Fibroblast of peridontal ligament (primary cell): ENCODE results near the gene SECISBP2.

Source experiments
- DNase-seq: peaks from one replicate; pipeline ENCODE4 v3.0.0-alpha.2; 2010; ENCODE audit errors: extremely low read depth

SECISBP2 gene

DNA sequence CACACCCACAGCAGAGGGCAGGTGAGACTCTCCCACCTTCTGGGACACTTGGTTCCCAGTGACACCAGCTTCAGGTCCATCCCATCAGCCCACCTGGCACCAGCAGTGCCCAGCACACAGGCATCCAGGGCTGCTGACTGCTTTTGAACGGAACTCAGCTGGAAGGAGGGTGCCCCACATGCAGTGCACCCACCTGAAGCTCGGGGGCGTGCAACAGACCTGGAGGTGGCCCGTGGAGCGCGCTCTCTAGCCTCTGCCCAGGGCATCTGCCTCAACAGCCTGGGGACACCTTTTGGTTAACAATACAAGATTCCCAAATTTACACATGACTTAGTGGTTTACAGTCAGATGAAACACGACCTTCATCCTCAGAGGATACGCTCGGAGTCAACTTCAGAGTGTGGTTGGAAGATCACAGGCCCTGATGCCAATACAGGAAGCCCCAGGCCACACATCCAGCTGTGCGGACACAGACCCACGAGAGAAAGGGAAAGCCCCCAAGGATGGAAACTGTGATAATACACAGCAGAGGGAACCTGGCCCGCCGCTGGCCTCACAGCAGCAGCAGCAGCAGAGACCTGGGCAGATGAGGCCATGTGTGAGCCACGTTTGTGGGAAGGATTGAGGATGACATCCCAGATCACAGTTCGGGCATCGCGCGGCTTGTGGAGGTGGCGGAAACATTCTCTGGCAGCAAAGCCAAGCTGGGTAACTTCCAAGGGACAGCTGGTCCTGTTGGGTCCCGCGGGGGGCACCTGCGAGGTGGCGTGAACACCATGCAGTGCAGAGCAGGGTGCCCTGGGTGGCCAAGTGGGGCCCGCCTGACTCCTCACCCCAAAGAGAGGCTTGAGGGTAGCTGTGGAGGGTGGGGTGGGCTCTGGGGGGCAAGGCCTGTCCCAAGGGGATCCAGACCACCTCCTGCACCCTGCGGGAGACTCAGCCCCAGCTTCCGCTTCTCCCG is 64.0 kb downstream of the SECISBP2 start:
- DNase-seq, result no peak

DNA sequence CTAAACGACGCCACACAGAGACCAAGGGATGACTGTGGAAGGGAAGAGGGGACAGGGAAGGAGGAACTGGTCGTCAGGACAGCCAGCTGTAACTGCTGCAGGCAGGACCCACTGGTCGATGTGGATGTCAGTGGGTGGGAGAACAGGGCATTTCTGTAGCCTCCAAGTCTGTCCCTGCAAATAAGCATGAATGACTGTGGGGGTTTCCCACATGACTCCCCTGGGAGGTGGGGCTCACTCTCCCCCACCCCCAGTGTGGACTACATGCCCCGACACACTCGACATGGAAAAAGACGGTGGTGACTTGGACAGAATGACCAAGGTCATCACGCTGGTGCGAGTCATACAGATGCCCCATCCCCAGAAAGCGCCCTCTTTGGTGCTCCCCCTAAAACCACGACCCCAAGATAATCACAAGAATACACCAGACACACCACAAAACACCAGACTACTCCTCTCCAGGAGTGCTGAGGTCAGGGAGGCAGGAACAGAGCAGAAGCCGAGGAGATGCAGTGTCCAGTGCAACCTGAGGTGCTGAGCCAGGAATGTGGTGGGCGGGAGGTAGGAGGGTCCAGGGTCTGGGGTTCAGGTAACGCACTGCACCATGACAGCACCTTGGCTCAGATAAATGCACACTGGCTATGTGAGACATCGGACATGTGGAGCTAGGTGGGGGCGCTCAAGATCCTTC is 64.9 kb downstream of the SECISBP2 start:
- no peak for DNase-seq

DNA sequence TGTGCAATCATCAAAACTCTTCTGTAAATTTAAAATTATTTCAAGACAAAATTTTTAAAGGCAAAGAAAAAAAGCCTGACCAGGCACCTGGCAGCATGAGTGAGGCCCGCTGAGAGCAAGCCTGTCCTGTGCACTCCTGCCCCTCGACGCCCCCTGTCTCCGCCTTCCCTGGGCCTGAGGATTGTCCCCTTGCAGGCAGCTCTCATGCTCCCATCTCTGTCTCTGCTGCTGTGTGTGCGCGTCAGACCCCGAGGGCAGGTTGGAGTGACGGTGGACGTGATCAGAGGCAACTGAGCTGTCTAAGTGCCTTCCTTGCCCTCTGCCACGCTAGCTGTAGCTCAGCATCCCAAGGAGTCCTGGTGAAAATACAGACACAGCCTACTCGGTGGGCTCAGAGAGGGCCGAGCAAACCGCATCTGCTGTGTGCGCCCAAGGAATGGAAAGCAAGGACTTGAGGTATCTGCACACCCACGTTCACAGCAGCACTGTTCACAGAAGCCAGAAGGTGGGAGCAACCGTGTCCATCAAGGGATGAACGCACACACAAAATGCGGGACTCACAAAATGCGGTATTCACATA is 65.5 kb downstream of the SECISBP2 start:
- DNase-seq, result no peak

DNA sequence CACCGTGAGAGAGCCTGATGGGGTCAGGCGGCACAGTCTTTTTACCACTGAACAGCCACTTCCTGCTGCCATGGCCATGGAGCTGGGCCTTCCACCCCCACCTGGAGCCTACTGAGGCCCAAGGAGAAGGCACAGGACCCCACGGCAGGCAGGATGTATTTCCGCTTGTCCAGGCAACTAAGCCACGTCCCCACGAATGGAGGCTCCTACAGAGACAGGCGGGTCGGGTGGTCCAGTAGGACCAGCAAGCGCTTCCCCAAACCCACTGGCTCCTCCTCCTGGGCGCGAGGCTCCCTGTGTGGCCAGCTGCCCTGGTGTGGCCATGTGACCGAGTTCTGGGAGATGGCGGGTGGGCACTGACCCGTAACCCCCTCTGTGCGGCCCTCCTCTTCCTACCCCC is 66.5 kb downstream of the SECISBP2 start:
- no peak for DNase-seq

DNA sequence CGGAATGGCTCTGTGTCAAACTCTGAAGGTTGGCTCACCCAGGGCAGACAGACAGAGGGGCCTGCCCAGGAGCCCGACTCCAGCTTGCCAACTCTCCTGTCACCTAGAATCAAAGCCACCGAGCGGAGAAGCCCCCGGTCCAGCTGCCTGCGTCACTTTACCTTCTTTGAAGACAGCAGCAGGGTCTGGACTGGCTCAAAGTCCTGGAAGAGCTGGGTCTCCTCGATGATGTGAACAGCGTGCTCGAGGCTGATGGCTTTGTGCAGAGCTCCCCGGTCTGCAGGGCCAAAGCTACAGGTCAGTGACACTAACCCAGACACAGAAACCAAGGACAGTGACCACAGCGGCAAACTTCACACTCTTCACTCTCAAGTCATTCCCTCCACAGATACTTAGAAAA is 67.9 kb downstream of the SECISBP2 start:
- DNase-seq, result no peak

DNA sequence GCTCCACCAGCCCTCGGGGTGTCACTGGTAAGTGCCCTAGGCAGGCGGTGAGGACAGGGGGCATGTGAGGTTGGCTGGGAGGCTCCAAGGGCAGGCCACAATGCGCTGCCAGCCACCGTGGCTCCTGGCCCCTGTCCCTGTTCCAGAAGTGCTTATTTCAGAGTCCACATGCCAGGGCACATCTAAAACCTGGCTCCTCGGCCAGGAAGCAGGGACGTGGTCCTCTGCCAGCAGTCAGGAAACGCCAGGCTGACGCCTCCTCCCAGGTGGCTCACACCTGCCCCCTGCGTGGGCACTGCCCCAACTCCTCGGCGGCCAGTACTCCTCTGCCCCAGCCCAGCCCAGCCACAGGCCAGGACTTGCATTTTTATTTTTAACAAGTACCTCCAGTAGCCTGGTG is 68.5 kb downstream of the SECISBP2 start:
- no peak for DNase-seq

DNA sequence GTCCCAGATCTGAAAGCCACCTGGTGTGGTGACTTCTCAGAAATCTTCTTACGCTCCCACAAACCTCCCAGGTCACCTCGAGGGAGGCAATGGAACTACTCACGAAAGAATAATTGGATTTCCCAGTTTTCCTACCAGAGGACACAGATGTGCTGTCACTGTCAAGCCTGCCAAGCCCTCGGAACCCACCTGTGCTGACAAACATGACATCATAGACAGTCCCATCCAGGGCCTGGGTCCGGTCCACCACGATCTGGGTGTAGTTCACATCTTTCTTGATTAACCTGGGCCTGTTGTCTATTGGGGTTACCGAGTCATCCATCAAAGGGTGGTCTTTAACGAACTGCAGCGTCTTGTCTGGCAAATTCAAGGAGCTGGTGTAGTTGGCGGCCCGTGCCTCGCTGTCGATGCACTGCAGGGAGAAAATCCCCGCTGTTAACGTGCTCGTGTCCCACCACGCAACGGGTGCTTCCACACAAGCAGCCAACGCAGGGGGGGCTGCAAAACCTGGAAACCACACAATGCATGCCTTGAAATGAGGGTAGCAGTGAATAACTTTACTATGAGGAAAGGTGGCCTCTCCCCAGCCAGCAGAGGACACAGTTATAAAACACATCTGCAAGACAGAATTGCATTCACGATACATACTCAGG is 69.0 kb downstream of the SECISBP2 start:
- no peak for DNase-seq

DNA sequence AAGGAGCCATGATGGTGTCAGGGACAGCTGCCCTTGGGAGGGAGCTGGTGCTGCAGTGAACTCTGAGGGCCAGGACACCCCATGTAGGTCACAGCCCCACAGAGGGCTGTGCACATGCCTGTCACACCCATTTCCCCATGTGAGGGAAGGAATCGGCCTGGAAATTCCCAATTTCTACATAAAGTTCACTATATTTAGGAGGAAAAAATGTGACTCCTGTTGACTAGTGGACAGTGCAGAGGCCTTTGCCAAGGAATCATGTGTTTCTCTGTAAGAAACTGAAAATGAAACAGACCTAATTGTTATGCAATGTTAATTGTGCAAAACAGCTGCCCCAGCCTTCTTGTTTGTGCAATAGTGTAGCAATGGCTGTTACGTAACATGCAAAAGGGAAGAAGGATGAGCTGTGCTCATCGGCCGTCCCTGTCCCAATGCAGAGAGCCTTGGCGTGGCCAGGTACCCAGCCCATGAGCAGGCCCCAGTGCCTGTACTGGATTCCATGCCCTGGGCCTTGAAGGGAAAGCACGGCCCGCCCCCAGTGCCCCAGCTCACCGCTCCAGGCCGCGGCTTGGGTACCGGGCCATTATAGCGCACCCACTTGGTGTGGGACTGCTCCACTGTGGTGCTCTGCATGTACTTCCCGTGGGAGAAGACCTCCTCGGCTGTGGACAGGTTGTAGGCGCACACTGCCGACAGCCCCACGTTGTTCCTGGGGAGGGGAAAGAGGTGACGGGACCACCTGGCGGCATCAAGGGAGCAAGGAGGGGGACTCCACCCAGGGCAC is 70.0 kb downstream of the SECISBP2 start:
- DNase-seq, result peak; percentile 87

DNA sequence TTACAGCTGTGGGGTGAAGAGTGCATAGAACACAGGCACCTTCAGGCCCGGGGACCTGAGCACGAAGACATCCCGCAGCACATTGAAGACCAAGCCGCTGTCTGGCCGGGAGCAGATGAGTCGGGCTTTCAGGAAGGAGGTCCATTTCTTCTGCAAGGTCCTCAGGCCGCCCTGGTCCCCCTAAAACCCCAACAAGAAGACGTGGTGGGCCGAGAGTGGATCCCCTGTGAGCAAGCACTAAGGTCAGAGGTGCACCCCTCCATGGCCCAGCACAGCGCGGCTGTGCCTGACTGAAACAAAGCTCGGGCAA is 70.5 kb downstream of the SECISBP2 start:
- no peak for DNase-seq

DNA sequence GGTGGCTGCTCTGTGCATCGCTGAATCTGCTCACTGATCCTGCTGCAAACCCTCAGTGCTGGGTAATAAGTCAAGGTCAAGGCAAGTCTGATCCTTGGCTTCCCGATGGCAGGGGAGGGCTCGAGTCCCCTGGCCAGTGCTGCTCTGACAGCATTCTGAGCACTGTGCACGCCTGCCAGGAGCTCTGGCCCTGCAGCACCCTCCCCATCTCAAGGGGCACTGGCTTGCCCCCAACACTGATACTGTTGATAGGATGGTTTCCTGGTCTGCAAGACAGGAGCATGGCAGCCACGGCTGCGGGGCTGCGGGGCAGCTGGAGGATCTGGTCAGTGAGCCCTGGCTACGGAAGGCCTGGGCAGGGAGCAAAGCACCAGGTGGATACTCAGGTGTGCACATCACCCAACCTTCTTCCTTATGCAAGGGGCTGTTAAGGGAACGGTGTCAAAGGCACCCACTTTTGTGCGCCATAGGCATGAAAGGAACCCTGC is 71.8 kb downstream of the SECISBP2 start:
- DNase-seq, result no peak

DNA sequence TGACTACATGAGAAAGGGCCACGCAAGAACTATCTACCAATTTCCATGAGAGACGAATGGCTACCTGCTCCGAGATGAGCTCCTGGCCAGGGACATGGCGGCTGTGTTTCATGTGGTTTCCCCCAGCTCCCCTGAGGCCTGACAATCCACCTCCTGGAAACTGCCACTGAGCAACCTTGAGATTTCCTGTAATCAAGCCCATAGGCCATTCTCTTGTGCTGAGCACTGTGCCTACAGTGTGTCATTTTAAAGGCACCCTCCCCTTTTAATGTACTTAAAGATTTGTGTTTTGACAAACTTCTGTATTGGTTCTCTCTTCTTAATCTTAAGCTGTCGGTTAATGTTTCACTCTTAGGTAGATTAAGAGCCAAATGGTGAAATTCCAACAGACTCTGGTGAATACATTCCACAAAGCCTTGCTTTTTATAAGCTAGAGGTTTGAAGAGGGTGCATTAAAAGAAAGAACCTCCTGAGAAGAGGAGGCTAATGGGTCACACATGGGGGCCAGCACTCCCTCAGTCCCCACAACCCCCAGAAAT is 72.3 kb downstream of the SECISBP2 start:
- DNase-seq, result no peak

DNA sequence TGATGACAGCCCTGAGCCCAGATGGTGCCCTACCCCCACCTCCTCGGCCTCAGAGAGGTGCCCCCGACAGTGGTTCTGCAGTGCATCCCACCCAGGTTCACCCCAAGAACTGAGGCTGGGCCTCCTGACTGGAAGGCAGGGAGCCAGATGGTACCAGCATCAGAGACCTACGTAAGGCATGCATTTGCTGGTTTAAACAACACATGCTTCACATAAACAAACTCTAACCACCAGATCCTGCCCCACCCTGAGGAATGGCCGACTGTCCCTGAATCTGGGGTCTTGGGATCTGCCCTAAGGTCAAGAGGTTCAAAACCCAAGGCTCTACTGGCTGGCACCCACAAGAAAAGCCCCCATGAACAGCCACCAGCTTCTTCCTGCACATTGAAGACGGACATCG is 73.3 kb downstream of the SECISBP2 start:
- no peak for DNase-seq

DNA sequence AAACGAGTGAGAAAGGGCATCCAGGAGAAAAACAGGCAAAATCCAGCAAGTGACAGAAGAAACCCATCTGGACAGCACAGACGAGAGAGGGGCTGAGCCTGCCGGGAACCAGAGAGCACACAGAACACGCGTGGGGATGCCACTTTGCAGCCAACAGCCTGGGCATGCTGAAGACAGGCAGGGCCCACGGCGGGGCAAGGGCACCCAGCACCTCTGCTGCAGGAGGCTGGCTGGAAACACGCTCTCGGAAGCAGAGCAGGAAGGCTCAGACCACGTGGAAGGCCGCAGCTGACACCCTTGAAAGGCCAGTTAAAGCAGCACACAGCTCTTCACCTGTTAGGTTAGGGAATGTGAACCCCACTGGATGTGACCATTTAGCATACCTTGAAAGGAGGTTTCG is 76.1 kb downstream of the SECISBP2 start:
- no peak for DNase-seq

DNA sequence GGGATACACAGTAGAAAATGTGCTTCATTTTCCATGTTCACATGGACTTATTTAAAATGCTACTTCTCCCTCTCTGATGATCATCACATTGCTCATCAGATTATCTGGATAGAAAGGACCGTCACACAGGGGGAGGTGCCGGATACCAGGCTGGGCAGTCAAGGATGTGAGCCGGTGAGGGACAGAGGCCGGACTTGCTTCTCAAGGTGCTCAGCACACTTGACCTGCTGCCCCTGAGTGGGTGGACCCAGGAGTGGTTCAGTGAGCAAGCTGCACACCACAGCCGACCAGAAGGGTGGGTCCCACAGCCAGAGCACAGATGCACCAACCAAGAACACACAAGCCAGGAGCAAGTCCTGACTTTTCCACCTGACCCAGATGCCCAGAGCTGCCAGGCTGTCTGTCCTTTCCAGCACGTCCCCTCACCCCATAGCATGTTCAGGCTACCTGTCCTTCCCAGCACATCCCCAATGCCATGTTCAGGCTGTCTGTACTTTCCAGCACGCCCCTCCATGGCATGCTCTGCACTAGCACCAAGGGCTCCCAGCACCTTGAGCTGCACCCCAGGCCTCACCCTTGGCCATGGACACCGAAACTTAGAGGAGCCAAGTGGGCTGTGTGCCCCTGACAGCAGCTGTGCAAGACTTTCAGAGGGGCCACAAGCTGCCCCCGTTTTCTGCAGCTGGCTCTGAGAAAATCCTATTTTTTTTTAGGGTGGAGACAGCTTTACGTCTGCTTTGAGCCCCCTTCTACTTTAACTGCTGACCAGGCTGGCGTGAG is 77.8 kb downstream of the SECISBP2 start:
- DNase-seq, result no peak

DNA sequence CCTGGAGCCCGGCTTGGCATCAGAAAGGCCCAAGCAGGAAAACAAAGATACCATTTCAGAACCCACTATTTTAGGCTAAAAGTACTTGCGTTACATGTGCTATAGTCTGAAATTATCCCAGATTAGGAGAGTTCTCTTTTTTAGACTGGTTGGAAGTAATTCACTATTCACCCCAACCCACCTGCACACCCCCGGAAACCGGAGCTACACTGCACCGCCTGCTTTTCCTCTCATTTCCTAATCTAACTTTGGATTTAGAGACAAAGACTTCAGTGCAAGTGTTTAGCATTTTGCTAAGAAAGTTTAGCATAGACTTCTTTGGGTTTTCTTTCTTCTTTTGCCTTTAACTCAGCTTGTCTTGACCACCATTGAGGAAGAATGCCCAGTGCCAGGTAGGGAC is 79.2 kb downstream of the SECISBP2 start:
- DNase-seq, result no peak

DNA sequence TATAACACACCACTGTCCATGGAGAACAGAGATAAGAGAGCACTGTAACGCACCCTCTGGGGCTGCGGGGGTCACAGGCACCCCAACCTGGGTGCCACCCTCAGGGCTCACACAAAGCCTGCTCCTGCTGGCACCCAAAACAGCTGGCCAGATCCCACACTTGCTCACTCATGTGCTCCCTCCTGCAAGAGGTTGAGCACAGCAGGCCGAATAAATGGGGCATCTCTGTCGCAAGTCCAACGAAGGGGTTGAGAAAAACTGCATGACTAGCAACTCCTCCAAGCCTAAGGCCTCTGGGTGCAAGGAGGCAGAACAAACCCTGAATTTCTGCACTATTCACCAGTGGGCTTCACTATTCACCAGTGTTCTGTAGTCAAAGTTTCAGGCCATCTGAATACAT is 80.3 kb downstream of the SECISBP2 start:
- no peak for DNase-seq

DNA sequence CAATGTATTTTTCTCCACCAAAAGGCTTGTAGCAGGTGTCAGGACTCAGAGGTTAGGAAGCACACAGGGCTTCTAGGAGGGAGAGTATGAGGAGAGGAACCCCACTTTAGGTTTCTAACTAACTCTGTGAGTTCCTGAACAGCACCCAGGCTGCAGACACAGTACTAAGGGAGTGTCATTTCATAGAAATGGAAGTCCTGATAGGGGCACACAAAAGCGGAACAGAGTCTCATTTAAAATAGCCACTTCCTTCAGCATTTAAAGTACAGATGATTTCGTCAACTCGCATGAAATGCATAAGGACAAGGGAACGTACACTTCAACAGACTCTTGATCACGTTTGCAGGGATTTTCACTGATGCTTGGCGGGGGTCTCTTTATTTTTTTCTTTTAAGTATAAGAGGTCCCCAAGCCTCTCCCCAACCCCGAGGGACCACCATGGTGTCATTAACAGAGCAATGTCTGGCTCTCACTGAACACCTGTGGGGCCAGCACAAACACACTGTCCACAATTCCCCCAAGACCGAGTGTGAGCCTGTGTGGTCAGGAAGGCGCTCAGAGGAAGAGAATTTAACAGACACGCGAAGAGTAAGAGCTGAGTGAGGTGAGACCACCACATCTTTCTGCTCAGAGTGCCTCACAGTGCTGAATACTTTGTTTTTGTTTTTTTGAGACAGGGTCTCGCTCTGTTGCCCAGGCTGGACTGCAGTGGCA is 82.3 kb downstream of the SECISBP2 start:
- no peak for DNase-seq

DNA sequence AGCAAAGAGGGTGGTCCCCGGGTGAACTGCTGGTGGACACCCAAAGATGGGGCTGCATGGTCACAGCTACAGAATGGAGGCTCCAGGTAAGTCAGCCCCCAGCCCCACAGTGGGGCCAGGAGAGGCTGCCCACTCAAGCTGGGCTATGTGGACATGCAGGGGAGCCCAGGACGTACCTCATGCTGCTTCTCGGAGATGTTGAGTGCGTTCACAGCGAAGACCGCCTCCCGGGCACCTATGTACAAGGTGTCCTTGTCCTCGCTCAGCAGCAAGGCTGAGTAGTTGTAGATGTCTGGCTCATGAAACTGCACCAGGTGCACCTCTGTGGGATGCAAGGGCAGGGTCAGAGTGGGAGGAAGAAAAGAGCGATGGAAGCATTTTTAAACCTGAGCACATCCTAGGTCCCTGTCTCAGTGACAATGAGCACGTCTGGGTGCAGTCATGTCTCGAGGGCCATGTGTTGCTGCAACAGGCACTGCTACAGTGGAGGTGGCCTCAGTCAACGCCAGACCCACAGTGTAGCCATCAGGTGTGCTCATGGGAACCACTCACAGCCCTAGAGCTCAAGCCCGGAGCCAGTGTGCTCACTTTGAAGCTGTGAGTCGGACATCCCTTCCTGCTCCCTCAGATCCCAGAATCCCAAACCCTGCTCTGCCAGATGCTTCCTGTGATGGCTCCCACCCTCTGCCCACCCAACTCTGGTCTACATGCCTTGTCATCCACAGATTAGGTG is 84.6 kb downstream of the SECISBP2 start:
- no peak for DNase-seq

DNA sequence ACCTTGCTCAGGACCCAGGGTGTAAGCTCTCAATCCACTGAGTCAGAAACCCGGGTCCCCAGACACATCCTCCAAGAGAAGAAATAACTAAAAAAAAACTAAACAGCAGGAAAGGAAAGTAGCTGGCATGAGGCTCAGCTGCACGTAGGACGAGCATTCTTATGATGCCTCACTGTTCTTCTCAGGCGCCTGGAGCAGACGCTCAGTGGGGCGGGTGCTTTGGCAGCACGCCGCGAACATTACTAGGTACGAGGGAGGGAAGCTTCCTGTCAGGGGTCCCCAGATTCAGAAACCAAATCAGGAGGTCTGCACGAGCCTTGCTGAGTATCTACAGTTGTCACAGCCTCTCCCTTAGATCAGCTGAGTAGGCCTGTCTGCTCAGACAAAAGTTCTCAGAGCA is 85.8 kb downstream of the SECISBP2 start:
- DNase-seq, result no peak
